ENCODE results near the gene EML6.

The EML6 gene

GRCh38 chr2:54914637-54915036 lies 191.2 kb downstream of the EML6 start:
- no peak for DNase-seq (ENCODE audit: low read depth)

GRCh38 chr2:54915101-54915500 lies 191.6 kb downstream of the EML6 start:
- no peak for DNase-seq (ENCODE audit: low read depth)

- no peak for DNase-seq (ENCODE audit: low read depth)
Measured at GRCh38 chr2:54916637-54917036, 193.2 kb downstream of the EML6 start.

- DNase-seq (ENCODE audit: low read depth) = no peak
Measured at GRCh38 chr2:54918647-54919280, 195.3 kb downstream of the EML6 start.

- DNase-seq (ENCODE audit: low read depth) = no peak
Measured at GRCh38 chr2:54920660-54921059, 197.2 kb downstream of the EML6 start.

GRCh38 chr2:54924121-54924520 lies 200.7 kb downstream of the EML6 start:
- no peak for DNase-seq (ENCODE audit: low read depth)

- DNase-seq (ENCODE audit: low read depth) = no peak
Measured at GRCh38 chr2:54925022-54925421, 201.6 kb downstream of the EML6 start.

- DNase-seq (ENCODE audit: low read depth) = no peak
Measured at GRCh38 chr2:54927085-54927750, 203.8 kb downstream of the EML6 start.

GRCh38 chr2:54927751-54928615 lies 204.5 kb downstream of the EML6 start:
- DNase-seq (ENCODE audit: low read depth) = no peak

- no peak for DNase-seq (ENCODE audit: low read depth)
Measured at GRCh38 chr2:54928719-54929118, 205.3 kb downstream of the EML6 start.

- no peak for DNase-seq (ENCODE audit: low read depth)
Measured at GRCh38 chr2:54931473-54931872, 208.0 kb downstream of the EML6 start.

GRCh38 chr2:54935389-54935788 lies 211.9 kb downstream of the EML6 start:
- DNase-seq (ENCODE audit: low read depth) = no peak

- DNase-seq (ENCODE audit: low read depth) = no peak
Measured at GRCh38 chr2:54936766-54937165, 213.3 kb downstream of the EML6 start.

GRCh38 chr2:54939446-54940118 lies 216.1 kb downstream of the EML6 start:
- no peak for DNase-seq (ENCODE audit: low read depth)

GRCh38 chr2:54940723-54941122 lies 217.3 kb downstream of the EML6 start:
- no peak for DNase-seq (ENCODE audit: low read depth)

GRCh38 chr2:54941248-54941984 lies 218.0 kb downstream of the EML6 start:
- DNase-seq (ENCODE audit: low read depth) = no peak

GRCh38 chr2:54942373-54942772 lies 218.9 kb downstream of the EML6 start:
- no peak for DNase-seq (ENCODE audit: low read depth)

GRCh38 chr2:54944724-54945326 lies 221.4 kb downstream of the EML6 start:
- DNase-seq (ENCODE audit: low read depth) = no peak

GRCh38 chr2:54945391-54946219 lies 222.1 kb downstream of the EML6 start:
- DNase-seq (ENCODE audit: low read depth) = no peak

- no peak for DNase-seq (ENCODE audit: low read depth)
Measured at GRCh38 chr2:54946220-54946805, 222.9 kb downstream of the EML6 start.

All from activated T-cell treated with anti-CD3 and anti-CD28 coated beads for 1 hour (primary cell).